Activated CD8-positive, alpha-beta memory T cell treated with anti-CD3 and anti-CD28 coated beads, Interleukin-2, amount 10 ng/mL, durations not matched to agents 7 days and 5 days (primary cell): Measurements from ENCODE around the gene HOXA10. TPM values are rescaled to one million over a fixed set of nuclear protein-coding genes. Genes with fewer than 3 reads are reported as not detected.

Experiments
- ATAC-seq: fragments of 150-1000 bp; cut with Tn5 transposase; one replicate; pipeline ENCODE4 v1.10.0; 2021; ENCODE audit warnings: moderate library complexity
- CTCF ChIA-PET: fragments of 350-600 bp; sonication (Branson Sonifier 250); formaldehyde crosslinking; loops from one replicate; lab custom pipeline; 2021; ENCODE audit warnings: antibody characterized with exemption; lab: Charles Lee
- DNase-seq: peaks from one replicate; pipeline ENCODE4 v3.0.0-alpha.2; 2020
- H3K27ac Mint-ChIP-seq: one replicate; pipeline ENCODE4 v1.8.0; 2021; ENCODE audit warnings: mild to moderate bottlenecking, mixed read lengths
- H3K27me3 Mint-ChIP-seq: one replicate; pipeline ENCODE4 v1.8.0; 2021; ENCODE audit warnings: mixed read lengths
- H3K36me3 Mint-ChIP-seq: one replicate; pipeline ENCODE4 v1.8.0; 2021; ENCODE audit warnings: mild to moderate bottlenecking, mixed read lengths
- H3K4me1 Mint-ChIP-seq: one replicate; pipeline ENCODE4 v1.8.0; 2021; ENCODE audit warnings: mixed read lengths
- H3K4me3 Mint-ChIP-seq: one replicate; pipeline ENCODE4 v1.8.0; 2021; ENCODE audit warnings: mild to moderate bottlenecking, moderate library complexity, mixed read lengths
- H3K9me3 Mint-ChIP-seq: one replicate; pipeline ENCODE4 v1.8.0; 2022; ENCODE audit warnings: low read depth, mixed read lengths
- total RNA-seq, 2 experiments: library from RNA; stranded (reverse); gene quantifications; one replicate each; pipeline ENCODE4 v1.2.3, GENCODE V29; 2021

HOXA10 gene
- total RNA-seq, 2 experiments from 2014 or later = not detected

DNA sequence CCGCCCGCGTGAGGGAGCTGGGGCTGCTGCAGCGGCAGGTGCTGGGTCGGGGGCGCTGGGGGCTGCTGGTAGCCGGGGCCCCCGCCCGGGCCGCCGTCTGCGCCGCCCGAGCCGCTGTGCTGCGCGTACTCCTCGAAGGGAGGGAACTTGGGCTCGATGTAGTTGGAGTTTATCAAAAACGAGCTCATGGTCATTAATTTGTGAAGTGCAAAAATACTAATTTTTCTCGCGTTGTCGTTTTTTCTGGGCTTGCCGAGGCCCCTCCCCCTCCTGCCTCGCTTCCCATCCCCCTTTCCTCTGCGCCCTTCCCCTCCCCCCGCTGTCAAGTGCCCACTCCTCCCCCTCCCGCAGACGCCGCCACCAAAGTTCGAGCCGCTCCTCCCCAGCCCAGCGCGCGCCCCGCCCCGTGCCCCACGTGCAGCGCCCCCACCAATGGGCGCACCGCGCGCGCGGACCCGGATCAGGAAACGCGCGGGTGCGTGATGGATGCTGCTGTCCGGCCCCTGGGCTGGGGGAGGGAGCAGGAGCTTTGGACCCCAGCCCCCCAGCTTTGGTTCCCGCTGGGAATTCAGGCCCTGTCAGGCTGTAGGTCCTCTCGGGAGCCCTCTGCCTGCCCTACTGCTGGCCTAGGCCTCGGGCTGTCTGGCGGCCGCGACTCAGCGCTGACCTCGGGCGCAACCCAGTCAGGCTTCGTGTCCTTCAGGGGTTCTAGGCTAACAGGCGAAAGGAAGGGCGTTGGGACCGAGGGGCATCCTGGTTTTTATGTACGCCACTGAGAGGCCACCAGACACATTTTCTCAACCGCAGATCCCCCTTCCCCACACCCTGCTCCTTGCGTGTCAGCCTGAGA lies 43.4 kb downstream of the HOXA10 start, which contains the start of gene HOXA4:
HOXA4 (minus strand) TSS at position 218 of the 850 bp plus-strand sequence; CDS start at position 194, 24 bp downstream.
- H3K4me1 Mint-ChIP-seq = peaks cover 28% of the 10 kb centered on the region
- peak; percentile 96 for ATAC-seq
- no peaks in the 10 kb centered on the region for H3K36me3 Mint-ChIP-seq
- CTCF ChIA-PET = interaction anchor here (1.0 to 2.8 kb wide), 7 partner anchors 19 to 1279 kb away, joined by 3 to 18 read pairs (median 4); partner anchors contain the start of gene HIBADH
- peaks cover 79% of the 10 kb centered on the region for H3K27me3 Mint-ChIP-seq
- peak; percentile 84 for DNase-seq
- H3K4me3 Mint-ChIP-seq = peak within 1 kb of the TSS; percentile 62
- H3K27ac Mint-ChIP-seq = no peak within 1 kb of the TSS
- H3K9me3 Mint-ChIP-seq = no peaks in the 10 kb centered on the region

DNA sequence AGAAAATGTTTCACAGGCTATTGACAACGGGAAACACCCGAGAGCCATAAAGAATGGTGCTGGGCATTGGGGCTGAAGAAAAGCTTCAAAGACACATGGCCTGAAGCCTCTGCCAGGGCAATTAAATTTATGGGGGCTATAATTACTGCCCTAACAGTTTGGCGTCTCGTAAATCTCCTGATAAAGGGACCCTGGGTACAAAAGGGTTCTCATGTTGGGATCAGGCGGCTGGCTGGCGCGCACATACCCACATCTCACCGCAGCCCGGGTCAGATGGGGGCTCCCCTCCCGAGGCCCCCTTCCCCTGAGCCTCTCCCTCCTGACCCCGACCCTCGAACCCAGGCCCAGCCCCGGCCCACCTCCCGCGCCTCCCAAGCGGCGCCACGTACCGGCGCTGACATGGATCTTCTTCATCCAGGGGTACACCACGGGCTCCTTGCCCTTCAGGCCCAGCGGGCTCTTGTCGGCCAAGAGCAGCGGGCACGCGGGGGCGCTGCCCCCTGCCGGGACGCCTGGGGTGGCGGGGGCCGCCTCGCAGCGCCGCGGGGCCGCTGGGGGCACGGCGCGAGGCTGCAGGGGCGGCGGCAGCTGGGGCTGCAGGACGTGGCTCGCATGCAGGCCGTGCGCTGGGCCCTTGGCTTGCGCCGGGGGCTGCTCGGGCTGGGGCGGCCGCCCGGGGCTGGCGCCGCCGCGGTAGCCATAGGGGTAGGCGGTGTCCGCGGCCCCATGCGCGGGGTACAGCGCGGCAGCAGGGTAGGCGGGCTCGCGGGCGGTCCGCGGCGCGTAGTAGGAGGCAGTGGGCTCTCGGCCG lies 44.2 kb downstream of the HOXA10 start:
- Mint-ChIP-seq H3K9me3 (no peaks in the 10 kb centered on the region), H3K4me1 (peaks cover 20% of the 10 kb centered on the region), H3K27me3 (peaks cover 73% of the 10 kb centered on the region), H3K27ac (no peak overlapping the region), H3K36me3 (no peaks in the 10 kb centered on the region), H3K4me3 (no peak overlapping the region)
- DNase-seq = no peak
- ATAC-seq = peak; percentile 52
- CTCF ChIA-PET = interaction anchor here (1.0 to 2.8 kb wide), 5 partner anchors 20 to 533 kb away, joined by 3 to 18 read pairs (median 5); partner anchors contain the start of gene HIBADH

DNA sequence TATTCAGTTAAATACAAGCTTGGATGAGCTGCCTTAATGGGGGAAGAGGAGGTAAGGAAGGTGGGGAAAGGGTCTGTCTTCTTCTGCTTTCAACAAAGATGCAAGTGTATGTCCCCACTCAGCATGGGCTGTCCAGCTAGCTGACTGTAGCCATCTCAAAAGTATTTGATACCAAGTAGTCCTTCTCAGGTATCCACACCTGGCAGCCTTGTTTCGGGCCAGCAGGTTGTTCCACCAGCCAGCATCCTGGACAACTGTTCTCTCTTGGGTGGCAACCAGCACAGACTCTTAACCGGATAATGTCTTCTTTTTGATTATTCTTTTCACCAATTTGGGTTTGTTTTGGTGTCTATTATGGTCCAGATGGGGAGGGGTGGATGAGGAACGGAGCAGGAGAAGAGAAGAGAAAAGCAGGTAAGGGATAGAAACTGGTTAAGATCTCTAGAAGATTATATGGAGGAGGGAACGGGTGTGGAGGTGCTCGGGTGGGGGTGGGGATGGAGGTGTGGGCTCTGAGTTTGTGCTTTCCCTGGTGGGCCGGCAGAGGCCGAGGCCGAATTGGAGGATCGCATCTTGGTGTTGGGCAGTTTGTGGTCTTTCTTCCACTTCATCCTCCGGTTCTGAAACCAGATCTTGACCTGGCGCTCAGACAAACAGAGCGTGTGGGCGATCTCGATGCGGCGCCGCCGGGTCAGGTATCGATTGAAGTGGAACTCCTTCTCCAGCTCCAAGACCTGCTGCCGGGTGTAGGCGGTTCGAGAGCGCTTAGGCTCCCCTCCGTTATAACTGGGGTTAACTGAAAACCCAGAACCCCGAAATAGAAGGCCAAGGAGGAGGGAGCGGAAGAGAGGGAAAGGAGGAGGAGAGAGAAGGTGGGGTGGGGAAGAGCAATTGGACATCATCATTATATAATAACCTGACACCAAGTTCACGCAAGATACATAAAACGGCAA lies 45.1 kb downstream of the HOXA10 start:
- H3K4me3 Mint-ChIP-seq = no peak overlapping the region
- H3K27me3 Mint-ChIP-seq = peaks cover 66% of the 10 kb centered on the region
- ATAC-seq (no peak), DNase-seq (no peak)
- H3K4me1 Mint-ChIP-seq = peaks cover 11% of the 10 kb centered on the region
- H3K36me3 Mint-ChIP-seq = no peaks in the 10 kb centered on the region
- CTCF ChIA-PET = interaction anchor here (1.2 to 2.8 kb wide), 2 partner anchors 21 to 30 kb away, joined by 3 to 18 read pairs; no protein-coding TSS in a partner anchor
- no peaks in the 10 kb centered on the region for H3K9me3 Mint-ChIP-seq
- no peak overlapping the region for H3K27ac Mint-ChIP-seq

DNA sequence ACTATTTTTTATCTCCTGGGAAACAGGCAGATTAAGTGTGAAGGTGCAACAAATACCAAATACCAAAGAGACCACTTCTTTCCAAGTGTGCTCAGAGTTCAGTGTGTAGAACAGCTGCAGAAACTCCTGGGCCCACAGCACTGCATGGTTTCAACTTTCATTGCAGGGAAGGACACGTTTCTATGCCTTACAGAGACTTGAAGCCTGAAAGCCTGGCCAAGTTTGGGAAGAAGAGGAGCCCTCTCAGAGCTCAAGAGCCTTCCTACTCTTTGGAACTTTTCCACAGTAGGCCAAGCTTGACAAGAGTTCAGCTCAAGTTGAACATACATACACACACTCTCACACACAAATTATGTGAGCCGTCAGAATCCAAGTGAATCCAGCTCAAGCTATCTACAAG lies 46.1 kb downstream of the HOXA10 start:
- ATAC-seq = no peak
- no peak for DNase-seq
- CTCF ChIA-PET = interaction anchor here (1.2 kb wide), 1 partner anchor 31 kb away, joined by 3 read pairs; no protein-coding TSS in a partner anchor
- no peak overlapping the region for H3K27ac Mint-ChIP-seq
- H3K4me1 Mint-ChIP-seq = peaks cover 2% of the 10 kb centered on the region
- no peaks in the 10 kb centered on the region for H3K9me3 Mint-ChIP-seq
- H3K27me3 Mint-ChIP-seq = peaks cover 56% of the 10 kb centered on the region
- H3K36me3 Mint-ChIP-seq = no peaks in the 10 kb centered on the region
- H3K4me3 Mint-ChIP-seq = no peak overlapping the region

DNA sequence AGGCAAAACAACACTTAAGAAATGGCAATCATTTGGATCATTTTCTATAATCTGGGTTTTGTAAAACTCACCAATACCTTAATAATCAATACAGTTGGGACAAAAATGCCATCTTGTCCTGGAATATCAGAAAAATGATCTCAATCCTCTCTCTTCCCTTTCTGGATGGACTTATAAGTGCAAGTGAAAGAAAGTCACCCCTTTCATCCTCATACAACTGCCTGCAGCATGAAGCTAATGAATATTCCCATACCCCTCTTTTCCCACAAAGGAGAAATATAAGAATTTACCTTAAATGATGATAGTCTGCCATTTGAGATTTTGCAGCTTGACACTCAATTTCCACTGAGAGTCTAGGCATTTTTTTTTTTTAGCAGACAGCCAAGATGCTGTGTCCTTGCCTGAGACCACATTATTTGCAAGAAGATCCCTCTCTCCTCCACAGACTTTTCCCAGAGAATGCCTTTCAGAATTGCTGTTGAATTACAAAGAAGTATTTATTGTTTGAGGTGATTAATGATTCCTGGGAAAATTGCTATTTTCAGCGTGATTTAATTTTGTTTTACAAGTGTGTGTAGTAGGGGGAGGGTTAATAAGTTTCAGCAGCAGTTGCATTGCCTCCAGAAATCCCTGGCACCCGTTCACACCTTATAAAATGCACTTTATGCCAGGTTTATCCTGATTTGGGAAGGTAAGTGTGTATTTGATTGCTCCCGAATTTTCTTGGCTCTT lies 47.4 kb downstream of the HOXA10 start:
- no peak for DNase-seq
- Mint-ChIP-seq H3K4me3 (no peak overlapping the region), H3K27me3 (peaks cover 45% of the 10 kb centered on the region), H3K9me3 (no peaks in the 10 kb centered on the region), H3K27ac (no peak overlapping the region), H3K4me1 (peaks cover 2% of the 10 kb centered on the region), H3K36me3 (no peaks in the 10 kb centered on the region)
- no peak for ATAC-seq
- CTCF ChIA-PET = interaction anchor here (0.6 kb wide), 1 partner anchor 559 kb away, joined by 3 read pairs; no protein-coding TSS in a partner anchor

DNA sequence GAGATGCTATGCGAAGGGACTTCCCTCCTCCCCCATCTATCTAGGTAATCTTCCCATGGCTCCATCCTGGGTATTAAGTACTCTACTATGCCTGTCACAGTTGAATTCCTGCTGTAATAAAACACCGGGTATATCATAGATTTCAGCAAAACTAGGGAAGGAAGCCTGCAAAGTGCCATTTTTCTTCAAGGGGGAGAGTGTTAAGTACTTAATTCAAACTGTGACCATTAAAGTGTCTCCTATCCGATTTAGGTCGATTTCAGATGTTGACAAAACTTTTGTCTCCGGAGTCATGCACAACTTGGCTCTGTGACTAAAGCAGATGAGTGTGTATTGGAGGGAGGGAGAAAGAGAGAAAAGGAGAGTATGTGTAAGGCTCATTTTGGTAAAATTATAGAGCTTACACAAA lies 48.1 kb downstream of the HOXA10 start:
- DNase-seq = no peak
- H3K27ac Mint-ChIP-seq = no peak overlapping the region
- ATAC-seq = no peak
- peaks cover 39% of the 10 kb centered on the region for H3K27me3 Mint-ChIP-seq
- H3K9me3 Mint-ChIP-seq = no peaks in the 10 kb centered on the region
- CTCF ChIA-PET = interaction anchor here (0.6 kb wide), 1 partner anchor 560 kb away, joined by 3 read pairs; no protein-coding TSS in a partner anchor
- no peak overlapping the region for H3K4me3 Mint-ChIP-seq
- H3K36me3 Mint-ChIP-seq = no peaks in the 10 kb centered on the region
- H3K4me1 Mint-ChIP-seq = no peaks in the 10 kb centered on the region

DNA sequence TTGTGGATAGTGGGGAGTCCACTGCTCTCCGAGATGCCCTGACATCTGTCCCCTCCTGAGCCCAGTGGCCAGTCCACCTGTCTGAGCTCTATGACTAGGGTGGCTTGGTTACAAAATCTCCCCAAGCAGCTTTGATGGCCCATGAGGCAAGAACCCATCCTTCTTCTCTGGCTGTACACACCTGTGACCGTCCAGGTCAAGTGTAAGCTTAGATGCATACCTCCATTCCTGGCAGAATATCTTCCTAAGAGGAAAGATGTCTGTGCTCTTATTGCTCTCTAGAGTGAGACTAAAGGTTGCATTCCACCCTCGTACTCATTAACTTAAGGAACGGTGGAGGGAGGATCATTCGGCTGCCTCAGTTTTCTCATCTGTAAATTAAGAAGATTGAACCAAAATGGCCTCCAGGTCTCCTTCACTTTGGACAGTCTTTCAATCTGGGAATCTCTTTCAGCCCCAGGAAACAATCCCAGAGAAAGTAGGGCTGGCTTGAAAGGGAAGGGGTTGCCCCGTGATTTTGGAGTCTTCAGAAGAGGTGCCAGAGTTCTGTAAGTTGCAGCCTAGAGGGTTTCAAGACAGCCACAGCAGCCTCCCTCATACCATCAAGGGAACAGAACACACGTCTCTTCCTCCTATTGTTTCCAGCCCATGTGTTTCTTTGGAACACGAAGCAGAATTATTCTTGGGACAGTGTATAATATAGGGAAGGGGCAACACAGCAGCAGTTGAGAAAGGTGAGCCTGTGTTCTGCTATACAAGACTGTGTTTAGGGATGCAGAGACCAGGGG lies 49.0 kb downstream of the HOXA10 start:
- H3K36me3 Mint-ChIP-seq = no peaks in the 10 kb centered on the region
- no peak overlapping the region for H3K27ac Mint-ChIP-seq
- no peaks in the 10 kb centered on the region for H3K9me3 Mint-ChIP-seq
- ATAC-seq (no peak), DNase-seq (no peak)
- no peak overlapping the region for H3K4me3 Mint-ChIP-seq
- CTCF ChIA-PET = no interaction called here
- no peaks in the 10 kb centered on the region for H3K4me1 Mint-ChIP-seq
- peaks cover 39% of the 10 kb centered on the region for H3K27me3 Mint-ChIP-seq

DNA sequence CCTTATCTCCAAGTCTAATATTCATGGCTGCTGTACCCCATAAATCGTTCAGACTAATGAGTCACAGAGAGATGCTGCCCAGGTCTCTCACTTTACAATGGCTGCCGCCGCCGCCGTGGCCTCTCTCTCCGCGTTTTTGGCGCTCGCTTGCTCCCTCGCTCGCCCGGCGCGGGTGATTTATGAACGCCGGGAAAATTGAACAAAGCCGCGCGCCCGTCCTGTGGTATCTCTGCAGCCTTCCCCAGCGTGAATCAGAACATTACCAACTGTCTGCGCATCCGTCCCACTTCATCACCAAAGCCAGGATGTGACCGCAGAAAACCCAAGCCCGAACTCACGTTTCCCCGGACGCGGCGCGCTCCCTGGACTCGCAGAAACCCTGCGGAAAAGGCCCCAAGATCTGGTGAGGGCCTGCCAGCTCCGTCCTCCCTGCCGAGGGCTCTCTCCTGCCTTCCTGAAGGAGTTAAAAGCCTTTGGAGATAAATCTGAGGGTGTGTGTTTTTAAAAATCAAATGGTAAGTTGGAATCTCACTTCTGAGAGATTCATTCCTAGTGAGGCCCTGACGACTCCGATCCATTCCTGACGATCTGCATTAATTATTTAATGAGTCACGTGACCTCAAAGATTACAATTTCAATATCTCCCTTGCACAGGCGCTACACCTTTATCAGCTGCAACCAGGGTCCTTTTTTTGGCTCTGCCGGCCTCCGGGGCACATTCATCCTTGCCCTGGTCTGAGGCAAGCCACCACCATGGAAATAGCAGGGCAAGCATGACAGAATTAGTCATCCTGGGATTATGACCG lies 49.8 kb downstream of the HOXA10 start:
- no peak overlapping the region for H3K4me3 Mint-ChIP-seq
- no peaks in the 10 kb centered on the region for H3K9me3 Mint-ChIP-seq
- ATAC-seq = no peak
- no peaks in the 10 kb centered on the region for H3K4me1 Mint-ChIP-seq
- H3K36me3 Mint-ChIP-seq = no peaks in the 10 kb centered on the region
- peaks cover 35% of the 10 kb centered on the region for H3K27me3 Mint-ChIP-seq
- no peak overlapping the region for H3K27ac Mint-ChIP-seq
- CTCF ChIA-PET = no interaction called here
- no peak for DNase-seq

DNA sequence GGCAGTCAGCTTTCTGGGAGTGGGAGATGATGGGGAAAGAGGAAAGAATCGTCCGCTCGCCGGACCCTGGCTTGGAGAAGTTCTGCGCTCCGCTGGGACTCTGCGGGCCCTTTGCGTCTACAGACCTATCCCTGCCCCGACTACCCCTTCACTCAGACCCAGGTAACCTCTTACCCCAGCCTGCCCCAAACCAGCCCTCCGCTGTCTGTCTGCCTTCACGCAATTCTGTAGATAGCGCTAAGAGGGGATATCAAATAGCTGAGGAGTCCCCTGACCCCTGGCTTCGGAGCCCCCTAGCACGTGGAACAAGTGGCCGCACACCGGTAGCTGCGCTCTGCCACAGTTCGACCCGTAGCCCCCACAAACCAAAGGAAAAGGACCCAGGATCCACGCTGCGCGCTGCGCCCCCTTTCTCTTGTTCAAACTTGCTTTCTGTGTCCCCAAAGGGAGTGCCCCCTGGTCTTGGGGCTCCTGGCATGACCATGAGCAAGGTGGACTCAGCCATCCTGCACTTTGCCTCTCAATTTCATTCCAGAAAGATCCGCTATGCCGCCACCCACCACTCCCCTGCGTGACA lies 50.6 kb downstream of the HOXA10 start:
- no peaks in the 10 kb centered on the region for H3K4me1 Mint-ChIP-seq
- peaks cover 29% of the 10 kb centered on the region for H3K27me3 Mint-ChIP-seq
- ATAC-seq (no peak), DNase-seq (no peak)
- H3K36me3 Mint-ChIP-seq = no peaks in the 10 kb centered on the region
- H3K9me3 Mint-ChIP-seq = no peaks in the 10 kb centered on the region
- no peak overlapping the region for H3K4me3 Mint-ChIP-seq
- CTCF ChIA-PET = no interaction called here
- H3K27ac Mint-ChIP-seq = no peak overlapping the region

DNA sequence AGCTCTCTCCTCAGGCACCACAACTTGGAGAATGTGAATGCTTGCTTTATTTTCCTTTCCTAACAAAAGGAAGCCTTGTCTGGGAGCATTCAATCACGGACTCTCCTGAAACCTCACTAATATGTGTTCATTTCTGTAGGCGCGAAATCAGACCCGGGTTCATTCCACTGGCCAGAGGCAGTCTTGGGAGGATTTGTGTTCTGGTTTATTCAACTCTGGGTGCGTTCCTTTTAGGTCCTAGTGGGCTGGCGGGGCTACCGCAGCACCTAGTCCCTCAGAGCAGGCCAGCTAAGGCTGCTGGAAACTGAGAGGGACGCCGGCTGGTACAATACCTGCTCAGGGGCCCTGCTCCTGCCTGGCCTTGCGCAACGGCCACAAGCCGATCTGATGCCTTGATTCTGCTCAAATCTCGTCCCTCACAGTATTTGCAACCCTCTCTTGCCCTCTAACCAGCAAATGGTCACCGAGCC lies 51.1 kb downstream of the HOXA10 start:
- H3K27me3 Mint-ChIP-seq = peaks cover 23% of the 10 kb centered on the region
- no peak overlapping the region for H3K4me3 Mint-ChIP-seq
- no peak overlapping the region for H3K27ac Mint-ChIP-seq
- no peaks in the 10 kb centered on the region for H3K4me1 Mint-ChIP-seq
- CTCF ChIA-PET = no interaction called here
- no peaks in the 10 kb centered on the region for H3K9me3 Mint-ChIP-seq
- H3K36me3 Mint-ChIP-seq = no peaks in the 10 kb centered on the region
- DNase-seq (no peak), ATAC-seq (no peak)
